ENCODE measurements around the gene FDXACB1.

Gene FDXACB1

DNA sequence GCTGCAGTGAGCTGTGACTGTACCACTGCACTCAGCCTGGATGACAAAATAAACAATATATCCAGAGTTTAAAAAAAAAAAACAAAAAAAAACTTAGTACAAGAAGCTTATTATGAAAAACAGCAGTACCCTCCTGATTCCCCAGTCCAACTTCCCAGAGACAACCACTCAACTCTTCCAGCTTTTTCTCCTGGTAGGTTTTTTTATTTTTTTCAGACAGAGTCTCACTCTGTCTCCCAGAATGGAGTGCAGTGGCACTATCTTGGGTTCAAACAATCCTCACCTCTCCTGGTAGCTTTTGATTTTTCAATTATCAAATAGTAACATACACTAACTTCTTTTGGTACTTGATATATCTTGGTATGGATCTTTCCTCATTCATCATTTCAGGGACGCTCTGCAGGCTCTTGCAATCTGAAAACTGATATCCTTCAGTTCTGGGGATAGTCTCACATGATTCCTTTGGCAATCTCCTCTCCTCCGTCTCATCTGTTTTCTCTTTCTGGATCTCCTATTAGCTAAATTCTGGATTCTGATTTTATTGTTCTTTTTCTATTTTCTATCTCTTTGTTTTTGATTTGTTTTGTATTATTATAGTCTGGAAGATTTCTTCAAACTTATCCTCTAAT lies 52.5 kb downstream of the FDXACB1 start:
- Histone ChIP-seq H3K4me1 (ENCODE audit: low read length) (no peaks in the 10 kb centered on the region), H2AFZ (ENCODE audit: low read length) (no peak overlapping the region), H3K36me3 (replicated peaks; ENCODE audit: insufficient read depth, low read length) (no peaks in the 10 kb centered on the region), H3K27ac (ENCODE audit: low read length) (no peak overlapping the region), H3F3A (ENCODE audit: insufficient read depth, low read length) (no peaks in the 10 kb centered on the region), H3K4me3 (ENCODE audit: low read length) (no peak overlapping the region), H3K9me2 (replicated peaks; ENCODE audit: insufficient read depth, low read length) (no peaks in the 10 kb centered on the region), H3K27me3 (replicated peaks; ENCODE audit: insufficient read depth, low read length) (no peaks in the 10 kb centered on the region), H3K79me2 (ENCODE audit: low read length) (no peaks in the 10 kb centered on the region), H4K20me1 (ENCODE audit: insufficient read depth, low read length) (no peaks in the 10 kb centered on the region), H3K9me3 (replicated peaks; ENCODE audit: insufficient read depth, low read length) (no peaks in the 10 kb centered on the region), H3K4me2 (ENCODE audit: low read depth, low read length) (no peak overlapping the region), H3K9ac (ENCODE audit: low read length) (no peak overlapping the region)
- no peak for DNase-seq
- no peak for TF ChIP-seq EZH2phosphoT487 (IDR thresholded peaks at IDR 0.05; ENCODE audit: low read length)
- TF ChIP-seq, protein P1, sequence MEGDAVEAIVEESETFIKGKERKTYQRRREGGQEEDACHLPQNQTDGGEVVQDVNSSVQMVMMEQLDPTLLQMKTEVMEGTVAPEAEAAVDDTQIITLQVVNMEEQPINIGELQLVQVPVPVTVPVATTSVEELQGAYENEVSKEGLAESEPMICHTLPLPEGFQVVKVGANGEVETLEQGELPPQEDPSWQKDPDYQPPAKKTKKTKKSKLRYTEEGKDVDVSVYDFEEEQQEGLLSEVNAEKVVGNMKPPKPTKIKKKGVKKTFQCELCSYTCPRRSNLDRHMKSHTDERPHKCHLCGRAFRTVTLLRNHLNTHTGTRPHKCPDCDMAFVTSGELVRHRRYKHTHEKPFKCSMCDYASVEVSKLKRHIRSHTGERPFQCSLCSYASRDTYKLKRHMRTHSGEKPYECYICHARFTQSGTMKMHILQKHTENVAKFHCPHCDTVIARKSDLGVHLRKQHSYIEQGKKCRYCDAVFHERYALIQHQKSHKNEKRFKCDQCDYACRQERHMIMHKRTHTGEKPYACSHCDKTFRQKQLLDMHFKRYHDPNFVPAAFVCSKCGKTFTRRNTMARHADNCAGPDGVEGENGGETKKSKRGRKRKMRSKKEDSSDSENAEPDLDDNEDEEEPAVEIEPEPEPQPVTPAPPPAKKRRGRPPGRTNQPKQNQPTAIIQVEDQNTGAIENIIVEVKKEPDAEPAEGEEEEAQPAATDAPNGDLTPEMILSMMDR (IDR thresholded peaks at IDR 0.05; ENCODE audit: low read length), result no peak
- TF ChIP-seq EZH2 (optimal IDR thresholded peaks at IDR 0.05; ENCODE audit: low read depth, low read length), result no peak
